Peyer's patch (tissue), 4 donors: ENCODE data around the gene CYTH3. TPM values are rescaled to one million over a fixed set of nuclear protein-coding genes. Genes with fewer than 3 reads are reported as not detected.

ENCODE experiments used
- DNase-seq, 3 donors: peaks; one replicate each; pipeline ENCODE4 v3.0.0-alpha.2; 2017 to 2019
- H3K27ac ChIP-seq, 4 donors: fragments of 200-600 bp; sonication (generic); one replicate each; pipeline ENCODE4 v1.5.1; 2016 to 2019
- H3K27me3 ChIP-seq, 2 donors: fragments of 200-600 bp; sonication (generic); one replicate each; pipeline ENCODE4 v1.5.1; 2019
- H3K36me3 ChIP-seq, 3 donors: fragments of 200-600 bp; sonication (generic); one replicate each; pipeline ENCODE4 v1.5.1; 2016 to 2019
- H3K4me1 ChIP-seq, 4 donors: fragments of 200-600 bp; sonication (generic); one replicate each; pipeline ENCODE4 v1.5.1; 2016 to 2019
- H3K4me3 ChIP-seq, 4 donors: fragments of 200-600 bp; sonication (generic); 1 replicate in 3 of 4; 2 replicates in 1 of 4; pipeline ENCODE4 v1.5.1; 2016 to 2019; ENCODE audit warnings: mild to moderate bottlenecking in 1 of 4
- H3K9me3 ChIP-seq, 4 donors: fragments of 200-600 bp; sonication (generic); one replicate each; pipeline ENCODE4 v1.5.1; 2016 to 2019; ENCODE audit warnings: mild to moderate bottlenecking in 1 of 4
- POLR2A ChIP-seq, 2 donors: fragments of 450-650 bp; IDR thresholded peaks; one replicate each; pipeline ENCODE4 v1.5.1; 2017; ENCODE audit warnings: antibody characterized with exemption in 2 of 2, mild to moderate bottlenecking in 2 of 2, moderate library complexity in 2 of 2
- total RNA-seq, 4 donors: library from RNA; depleted of rRNA; stranded (reverse); fragments of >200 nt; gene quantifications; one replicate each; pipeline ENCODE4 v1.1.0, GENCODE V29; 2016
- TF ChIP-seq, protein P1 (sequence below), 6 experiments: fragments of 450-650 bp in 4 of 6; fragments of 200-600 bp in 2 of 6; sonication (generic) in 1 of 6; IDR thresholded peaks; one replicate each; pipeline ENCODE4 v1.5.1; 2017 to 2019; ENCODE audit warnings: antibody characterized with exemption in 6 of 6, mild to moderate bottlenecking in 3 of 6, moderate library complexity in 1 of 6

CYTH3 gene
- total RNA-seq, 4 donors from 2014 or later: 19.0 to 70.7 (median 45.6) TPM

DNA sequence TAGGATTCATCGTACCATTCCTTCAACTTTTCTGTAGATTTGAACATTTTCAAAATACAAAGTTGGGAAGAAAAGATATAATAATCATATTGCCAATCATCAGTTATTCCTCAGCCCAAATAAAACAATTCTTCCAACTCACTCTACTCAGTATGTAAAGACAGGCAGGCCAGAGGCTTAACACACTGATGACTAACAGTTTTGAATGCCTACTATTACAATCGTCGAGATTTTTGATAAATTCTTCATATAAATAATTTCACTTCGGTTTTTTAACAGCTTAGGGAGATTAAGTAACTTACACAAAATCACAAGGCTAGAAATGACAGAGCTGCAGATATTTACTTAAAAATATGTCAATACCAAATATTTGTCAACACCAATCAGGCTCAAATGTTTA lies 17.6 kb downstream of the CYTH3 start:
- DNase-seq: no peak
- Histone ChIP-seq H3K27ac (no peak overlapping the region), H3K4me3 (no peak overlapping the region), H3K4me1 (peaks cover 0 to 29% (median 11%) of the 10 kb centered on the region in 4 donors), H3K9me3 (no peaks in the 10 kb centered on the region), H3K27me3 (no peaks in the 10 kb centered on the region), H3K36me3 (no peaks in the 10 kb centered on the region)
- TF ChIP-seq, protein P1, sequence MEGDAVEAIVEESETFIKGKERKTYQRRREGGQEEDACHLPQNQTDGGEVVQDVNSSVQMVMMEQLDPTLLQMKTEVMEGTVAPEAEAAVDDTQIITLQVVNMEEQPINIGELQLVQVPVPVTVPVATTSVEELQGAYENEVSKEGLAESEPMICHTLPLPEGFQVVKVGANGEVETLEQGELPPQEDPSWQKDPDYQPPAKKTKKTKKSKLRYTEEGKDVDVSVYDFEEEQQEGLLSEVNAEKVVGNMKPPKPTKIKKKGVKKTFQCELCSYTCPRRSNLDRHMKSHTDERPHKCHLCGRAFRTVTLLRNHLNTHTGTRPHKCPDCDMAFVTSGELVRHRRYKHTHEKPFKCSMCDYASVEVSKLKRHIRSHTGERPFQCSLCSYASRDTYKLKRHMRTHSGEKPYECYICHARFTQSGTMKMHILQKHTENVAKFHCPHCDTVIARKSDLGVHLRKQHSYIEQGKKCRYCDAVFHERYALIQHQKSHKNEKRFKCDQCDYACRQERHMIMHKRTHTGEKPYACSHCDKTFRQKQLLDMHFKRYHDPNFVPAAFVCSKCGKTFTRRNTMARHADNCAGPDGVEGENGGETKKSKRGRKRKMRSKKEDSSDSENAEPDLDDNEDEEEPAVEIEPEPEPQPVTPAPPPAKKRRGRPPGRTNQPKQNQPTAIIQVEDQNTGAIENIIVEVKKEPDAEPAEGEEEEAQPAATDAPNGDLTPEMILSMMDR (IDR thresholded peaks at IDR 0.05): no peak
- no peak for TF ChIP-seq POLR2A (IDR thresholded peaks at IDR 0.05)

DNA sequence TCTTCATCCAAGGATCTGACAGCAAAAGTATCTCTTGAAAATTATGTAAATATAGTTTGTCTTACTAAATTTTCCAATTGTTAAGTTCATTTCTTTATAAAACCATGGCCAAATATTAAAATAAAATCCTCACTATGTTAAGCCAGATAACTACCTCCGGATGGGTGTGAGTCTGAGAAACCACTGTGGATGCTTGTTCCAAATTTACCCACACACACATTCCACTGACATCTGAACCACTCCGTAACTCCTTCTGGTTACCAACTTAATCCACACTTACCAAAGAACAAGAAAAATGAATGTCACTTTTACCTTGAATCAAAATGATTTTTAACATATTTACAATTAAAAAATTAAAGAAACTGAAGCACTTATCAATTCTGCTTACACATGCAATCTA lies 19.7 kb downstream of the CYTH3 start:
- Histone ChIP-seq H3K27me3 (no peaks in the 10 kb centered on the region), H3K4me1 (peaks cover 0 to 19% (median 8%) of the 10 kb centered on the region in 4 donors), H3K36me3 (no peaks in the 10 kb centered on the region), H3K9me3 (no peaks in the 10 kb centered on the region), H3K4me3 (no peak overlapping the region), H3K27ac (no peak overlapping the region)
- DNase-seq: no peak
- no peak for TF ChIP-seq POLR2A (IDR thresholded peaks at IDR 0.05)
- TF ChIP-seq, protein P1 (IDR thresholded peaks at IDR 0.05): no peak

DNA sequence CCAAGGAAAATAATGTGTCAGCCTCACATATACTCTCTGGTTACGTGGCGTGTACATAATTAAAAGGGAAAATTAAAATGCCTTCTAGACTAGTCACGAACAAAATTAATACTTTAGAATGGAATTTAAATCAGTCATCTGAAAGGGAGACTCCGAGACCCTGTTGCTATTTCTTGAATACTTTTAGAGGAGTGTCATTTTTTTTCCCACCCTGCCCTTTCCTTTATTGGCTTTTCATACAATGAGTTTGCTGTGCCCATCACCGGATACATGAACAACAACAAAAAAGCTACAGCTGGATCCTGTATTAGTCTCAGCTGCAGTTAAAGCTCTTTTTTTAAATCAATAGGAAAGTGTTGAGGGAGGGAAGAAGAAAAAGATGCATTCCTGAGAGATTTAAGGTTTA lies 20.1 kb downstream of the CYTH3 start:
- Histone ChIP-seq H3K36me3 (no peaks in the 10 kb centered on the region), H3K27me3 (no peaks in the 10 kb centered on the region), H3K4me1 (peaks cover 0 to 16% (median 6%) of the 10 kb centered on the region in 4 donors), H3K27ac (no peak overlapping the region), H3K9me3 (no peaks in the 10 kb centered on the region), H3K4me3 (no peak overlapping the region)
- TF ChIP-seq POLR2A (IDR thresholded peaks at IDR 0.05): no peak
- TF ChIP-seq, protein P1 (IDR thresholded peaks at IDR 0.05): no peak
- no peak for DNase-seq

DNA sequence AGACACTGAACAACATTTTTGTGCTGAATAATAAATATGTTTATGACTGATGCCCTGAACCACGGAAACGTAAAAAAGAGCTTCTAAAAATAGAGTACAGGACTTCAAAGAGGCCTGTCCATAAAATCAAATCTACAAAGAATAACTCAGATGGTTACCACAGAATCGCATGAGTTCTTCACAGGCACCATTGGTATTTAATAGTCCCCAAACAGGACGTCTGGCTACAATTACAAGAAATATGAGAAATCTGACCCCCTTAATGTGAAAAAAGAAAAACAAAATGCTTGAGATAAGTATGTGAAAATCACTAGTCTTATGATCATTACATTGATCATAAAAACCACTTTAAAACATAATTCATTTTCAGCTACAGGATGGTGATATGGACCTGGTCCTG lies 20.8 kb downstream of the CYTH3 start:
- TF ChIP-seq, protein P1 (IDR thresholded peaks at IDR 0.05): no peak
- no peak for TF ChIP-seq POLR2A (IDR thresholded peaks at IDR 0.05)
- Histone ChIP-seq H3K36me3 (no peaks in the 10 kb centered on the region), H3K9me3 (no peaks in the 10 kb centered on the region), H3K4me3 (no peak overlapping the region), H3K27me3 (no peaks in the 10 kb centered on the region), H3K4me1 (peaks cover 0 to 10% (median 2%) of the 10 kb centered on the region in 4 donors), H3K27ac (no peak overlapping the region)
- no peak for DNase-seq

DNA sequence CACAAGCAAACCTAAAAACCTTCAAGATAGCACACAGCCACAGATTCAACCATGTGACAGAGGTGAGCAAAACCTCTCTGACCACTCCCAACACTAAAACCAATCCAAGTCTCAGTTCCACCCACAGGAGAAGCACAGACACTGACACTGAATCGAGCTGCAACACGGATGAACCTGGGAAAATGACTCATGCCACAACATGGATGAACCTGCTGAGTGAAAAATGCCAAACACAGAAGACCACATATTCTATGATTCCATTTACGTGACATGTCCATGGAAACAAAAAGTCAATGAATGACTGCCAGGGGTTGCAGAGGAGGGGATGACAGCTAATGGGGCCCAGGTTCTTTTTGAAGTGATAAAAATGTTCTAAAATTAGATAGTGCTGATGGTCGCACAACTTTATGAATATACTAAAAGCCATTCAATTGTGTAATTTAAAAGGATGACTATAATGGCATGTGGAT lies 22.0 kb downstream of the CYTH3 start:
- Histone ChIP-seq H3K9me3 (no peaks in the 10 kb centered on the region), H3K27ac (no peak overlapping the region), H3K4me3 (no peak overlapping the region), H3K4me1 (no peaks in the 10 kb centered on the region), H3K27me3 (no peaks in the 10 kb centered on the region), H3K36me3 (no peaks in the 10 kb centered on the region)
- no peak for TF ChIP-seq POLR2A (IDR thresholded peaks at IDR 0.05)
- TF ChIP-seq, protein P1 (IDR thresholded peaks at IDR 0.05): no peak
- no peak for DNase-seq

DNA sequence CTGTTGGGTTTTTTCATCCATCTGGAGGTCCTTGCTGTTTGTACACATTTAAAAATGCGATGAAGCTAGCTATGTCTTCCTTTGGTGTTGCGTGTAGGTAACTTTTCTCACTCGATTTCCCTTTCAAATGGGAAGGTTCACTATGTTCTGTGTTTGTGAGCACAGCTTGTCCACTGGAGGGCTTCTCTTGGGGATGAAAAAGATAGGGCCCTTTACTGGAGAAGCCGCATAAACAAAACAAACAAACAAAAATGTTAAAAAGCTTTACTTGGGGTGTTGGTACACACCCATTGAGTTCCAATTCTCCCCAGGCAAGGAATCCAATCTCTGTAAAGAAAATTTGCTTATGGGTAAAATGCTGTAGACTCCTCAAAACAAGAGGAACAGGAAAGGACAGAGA lies 23.4 kb downstream of the CYTH3 start:
- Histone ChIP-seq H3K4me3 (no peak overlapping the region), H3K27ac (no peak overlapping the region), H3K36me3 (no peaks in the 10 kb centered on the region), H3K4me1 (no peaks in the 10 kb centered on the region), H3K27me3 (no peaks in the 10 kb centered on the region), H3K9me3 (no peaks in the 10 kb centered on the region)
- DNase-seq: no peak
- TF ChIP-seq POLR2A (IDR thresholded peaks at IDR 0.05): no peak
- TF ChIP-seq, protein P1 (IDR thresholded peaks at IDR 0.05): no peak
